HG03378 (cell line): ENCODE measurements around the gene MIER2.

Experiments
- ATAC-seq: cut with Tn5 transposase; IDR thresholded peaks from one replicate; pipeline ENCODE4 v1.9.1; 2021; ENCODE audit warnings: mild to moderate bottlenecking, moderate library complexity; ENCODE audit not compliant: unreplicated experiment

The MIER2 gene

DNA sequence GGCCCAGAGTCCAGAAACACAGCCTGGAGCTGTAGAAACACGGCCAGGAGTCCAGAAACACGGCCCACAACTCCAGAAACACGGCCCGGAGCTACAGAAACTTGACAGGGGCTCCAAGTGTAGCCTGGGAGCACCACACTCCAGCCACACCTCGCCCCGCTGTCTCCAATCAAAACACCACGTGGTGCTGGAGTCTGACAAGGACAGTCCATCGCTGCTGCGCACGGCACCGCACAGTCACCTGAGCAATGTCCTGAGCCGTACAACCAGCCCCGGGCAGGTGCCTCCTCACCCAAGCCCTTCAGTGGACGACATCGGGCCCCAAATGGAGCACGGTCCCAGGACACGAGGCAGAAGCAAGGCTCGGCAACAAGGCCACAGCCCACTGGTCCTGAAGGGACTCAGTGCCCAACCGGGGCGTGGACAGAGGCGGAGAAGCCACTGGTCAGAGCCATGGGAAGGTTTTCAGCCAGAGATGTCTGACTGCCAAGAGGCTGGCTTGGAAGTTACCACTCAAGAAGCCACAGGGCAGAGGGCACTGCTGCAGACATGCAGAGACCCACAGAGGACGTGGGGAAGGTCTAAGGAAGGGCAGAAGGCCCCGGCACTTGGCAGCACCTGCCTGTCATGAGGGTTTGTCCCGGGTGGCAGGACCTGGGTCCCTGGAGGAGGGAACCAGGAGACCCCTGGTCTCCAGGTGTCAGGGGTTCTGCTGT is 33.7 kb downstream of the MIER2 start:
- ATAC-seq = no peak

DNA sequence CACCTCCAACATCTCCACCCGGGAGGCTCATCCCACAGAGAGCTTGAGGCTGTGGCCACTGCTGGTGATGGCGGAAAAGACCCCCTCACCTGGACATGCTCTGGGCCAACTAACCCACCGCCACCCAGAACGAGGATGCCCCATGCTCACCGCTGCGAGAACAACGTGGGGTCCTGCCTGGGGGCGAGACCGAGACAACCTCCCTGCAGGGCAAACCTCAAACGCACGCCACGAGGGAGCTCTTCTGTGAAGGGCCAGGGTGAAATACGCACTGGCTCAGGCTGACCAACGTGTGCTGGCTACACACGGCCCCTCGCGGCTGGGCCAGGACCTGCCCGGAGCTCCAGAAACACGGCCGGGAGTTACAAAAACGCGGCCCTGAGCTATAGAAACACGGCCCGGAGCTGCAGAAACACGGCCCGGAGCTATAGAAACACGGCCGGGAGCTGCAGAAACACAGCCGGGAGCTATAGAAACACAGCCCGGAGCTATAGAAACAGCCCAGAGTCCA is 34.4 kb downstream of the MIER2 start:
- ATAC-seq = no peak

DNA sequence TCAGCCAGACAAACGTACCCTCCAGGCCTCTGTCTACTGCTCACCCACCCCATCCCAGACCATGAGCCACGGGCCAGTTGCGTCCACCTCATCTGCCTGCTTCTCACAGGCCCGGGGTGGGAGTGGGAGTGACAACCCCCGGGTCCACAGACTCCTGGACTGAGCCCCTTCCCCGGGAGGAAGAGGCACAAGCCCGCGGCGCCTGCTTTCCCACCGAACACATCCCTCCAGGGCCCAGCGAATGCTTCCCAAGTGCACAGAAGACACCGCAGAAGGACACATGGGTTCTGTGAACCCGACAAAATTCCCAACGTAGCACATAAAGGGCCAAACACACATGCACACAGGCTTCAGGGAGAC is 35.4 kb downstream of the MIER2 start:
- ATAC-seq = no peak

DNA sequence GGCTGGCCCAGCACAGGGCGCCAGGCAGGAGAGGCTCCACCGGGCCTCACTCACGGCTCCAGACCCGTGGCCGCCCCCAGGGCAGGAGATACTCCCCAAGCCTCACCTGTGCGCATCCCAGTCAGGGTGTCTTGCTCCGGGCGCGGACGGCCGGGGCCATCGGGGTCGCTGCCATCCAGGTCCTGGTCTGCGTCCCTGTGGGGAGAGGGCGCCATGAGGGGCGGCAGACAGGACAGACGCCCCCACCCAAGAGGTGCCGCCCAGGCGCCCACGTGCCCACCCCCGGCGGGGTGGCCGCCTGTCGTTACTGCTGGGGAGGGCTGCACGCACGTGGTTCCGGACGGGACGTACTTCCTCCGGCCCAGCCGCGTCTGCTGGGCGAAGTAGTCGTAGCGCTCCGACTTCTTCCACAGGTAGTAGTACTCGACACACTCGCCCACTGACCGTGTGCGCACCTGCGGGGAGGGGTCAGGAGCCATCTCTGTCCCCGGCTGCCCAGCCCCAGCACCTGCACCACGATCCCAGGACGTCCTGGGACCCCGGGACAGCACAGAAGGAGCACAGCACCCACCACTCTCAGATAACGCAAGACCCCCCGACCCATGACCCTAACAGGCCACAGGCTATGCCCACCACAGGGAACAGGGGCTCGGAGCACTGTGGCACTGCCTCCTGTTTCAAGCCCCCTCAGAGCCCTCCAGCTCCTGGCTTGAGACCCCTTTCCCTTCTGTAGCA is 36.0 kb downstream of the MIER2 start:
- no peak for ATAC-seq

DNA sequence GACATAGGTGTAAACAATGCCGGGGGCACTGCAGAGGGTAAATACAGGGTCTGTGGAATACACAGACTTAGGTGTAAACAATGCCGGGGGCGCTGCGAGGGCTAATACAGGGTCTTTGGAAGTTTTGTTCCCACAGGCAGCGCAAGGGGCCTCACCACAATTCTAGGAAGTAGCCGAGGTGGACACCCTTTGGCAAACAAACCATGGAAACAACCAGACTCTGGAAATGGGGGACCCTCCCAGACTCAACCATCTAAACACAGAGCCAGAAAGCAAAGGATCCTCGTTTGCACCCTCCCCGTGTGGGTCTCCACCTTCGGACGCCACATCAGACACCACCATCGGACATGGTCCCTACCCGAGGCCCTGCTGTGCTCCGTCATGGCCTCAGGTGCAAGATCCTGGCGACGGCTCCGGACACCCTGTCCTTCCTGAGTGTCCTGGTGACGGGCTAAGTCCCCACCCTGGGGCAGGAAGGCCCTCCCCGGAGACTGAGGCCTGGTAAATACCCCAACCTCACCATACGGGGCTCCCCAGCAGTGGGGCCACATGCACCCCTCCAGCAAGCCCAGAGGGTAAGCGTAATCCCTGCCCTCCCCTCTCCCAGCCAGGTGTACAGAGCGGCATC is 36.7 kb downstream of the MIER2 start:
- ATAC-seq = no peak

DNA sequence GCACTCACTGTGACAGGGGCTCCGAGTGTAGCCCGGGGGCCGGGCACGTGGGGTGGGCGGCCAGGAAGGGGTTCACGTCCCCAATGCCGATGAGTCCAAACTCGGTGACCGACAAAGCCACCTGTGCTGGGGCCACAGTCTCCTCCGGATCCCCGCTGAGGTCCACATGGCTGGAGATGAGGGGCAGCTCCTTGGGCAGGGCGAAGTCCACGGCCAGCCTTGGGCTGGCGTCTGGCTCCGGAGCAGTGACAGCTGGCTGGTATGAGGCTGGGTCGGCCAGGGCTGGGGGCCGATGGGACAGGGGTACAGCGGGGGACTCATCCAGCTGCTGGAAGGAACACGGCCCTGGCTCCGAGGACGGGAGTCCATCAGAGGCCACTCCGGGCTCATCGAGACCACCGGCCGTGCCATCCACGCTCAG is 37.5 kb downstream of the MIER2 start:
- no peak for ATAC-seq

DNA sequence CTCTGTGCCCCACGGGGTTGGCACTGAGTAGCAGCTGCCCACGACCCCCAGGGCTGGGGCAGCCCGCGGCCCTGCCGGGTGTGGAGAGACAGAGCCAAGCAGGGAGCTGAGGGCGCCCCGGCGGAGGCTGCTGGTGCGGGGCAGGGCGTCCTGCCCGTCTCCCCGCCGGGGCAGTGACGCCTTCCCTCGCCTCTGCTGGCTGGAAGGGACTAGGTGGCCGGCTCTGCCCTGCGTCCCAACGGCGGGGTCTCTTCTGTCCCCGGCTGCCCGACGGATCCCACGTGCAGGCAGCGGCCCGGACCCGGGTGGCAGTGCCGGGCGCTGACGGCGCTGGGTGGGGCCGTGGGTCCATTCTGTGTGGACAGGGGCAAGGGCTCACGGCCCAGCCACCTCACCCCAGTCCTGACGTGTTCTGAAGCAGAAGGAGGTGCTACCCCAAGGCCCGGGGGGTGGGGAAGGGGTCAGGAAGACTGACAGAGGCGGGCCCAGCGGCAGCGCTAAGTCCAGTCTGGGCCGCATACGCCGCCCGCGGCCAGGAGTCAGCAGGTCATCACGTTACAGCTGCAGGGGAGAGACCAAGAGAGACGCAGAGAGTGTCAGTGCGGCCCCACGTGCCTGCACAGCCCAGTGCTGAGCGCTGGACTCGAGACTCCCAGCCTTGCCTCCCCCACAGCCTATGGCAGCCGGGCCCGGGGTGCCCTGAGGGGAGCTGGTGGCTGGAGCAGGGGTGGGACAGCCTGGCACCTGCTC is 38.3 kb downstream of the MIER2 start:
- ATAC-seq = no peak

DNA sequence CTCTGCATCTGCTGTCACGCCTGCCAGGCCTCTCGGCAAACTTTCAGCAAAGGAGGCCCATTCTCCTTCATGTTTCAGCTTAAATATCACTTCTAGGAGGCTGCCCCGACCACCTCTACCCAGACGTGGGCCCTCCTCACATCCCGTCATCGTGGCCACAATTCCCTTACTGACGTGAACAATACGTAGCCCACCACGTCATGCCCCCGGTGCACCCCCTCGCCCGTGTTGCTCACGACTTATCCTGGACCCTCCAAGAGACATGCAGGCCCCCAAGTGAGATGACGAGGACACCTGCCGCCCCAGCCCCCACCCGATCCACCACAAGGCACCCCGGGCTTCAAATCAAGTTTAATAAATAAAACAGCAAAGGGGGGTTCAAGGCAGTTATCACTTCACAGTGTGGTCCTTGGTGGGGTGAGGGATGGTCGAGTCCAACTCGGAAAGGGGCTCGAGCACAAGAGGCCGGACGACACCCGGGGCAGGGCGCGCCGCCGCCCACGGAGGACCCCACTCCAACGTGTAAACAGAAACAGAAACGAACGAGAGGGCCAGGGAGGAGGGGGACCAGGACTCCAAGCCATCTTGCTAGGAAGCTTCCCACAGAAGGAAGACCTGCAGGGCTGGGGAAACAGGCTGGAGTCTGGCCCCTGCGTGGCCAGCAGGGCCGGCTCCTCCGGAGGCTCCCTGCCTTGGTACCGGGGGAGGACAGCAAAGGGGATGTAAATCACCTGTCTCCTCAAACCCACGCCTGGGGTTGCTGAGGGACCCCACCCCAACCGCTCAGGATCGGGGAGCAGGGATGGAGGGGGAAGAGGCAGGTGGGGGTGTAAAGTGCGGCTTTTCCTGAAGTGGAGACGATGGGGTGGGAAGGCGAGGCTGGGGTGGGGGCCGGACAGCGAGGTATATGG is 39.1 kb downstream of the MIER2 start:
- no peak for ATAC-seq

DNA sequence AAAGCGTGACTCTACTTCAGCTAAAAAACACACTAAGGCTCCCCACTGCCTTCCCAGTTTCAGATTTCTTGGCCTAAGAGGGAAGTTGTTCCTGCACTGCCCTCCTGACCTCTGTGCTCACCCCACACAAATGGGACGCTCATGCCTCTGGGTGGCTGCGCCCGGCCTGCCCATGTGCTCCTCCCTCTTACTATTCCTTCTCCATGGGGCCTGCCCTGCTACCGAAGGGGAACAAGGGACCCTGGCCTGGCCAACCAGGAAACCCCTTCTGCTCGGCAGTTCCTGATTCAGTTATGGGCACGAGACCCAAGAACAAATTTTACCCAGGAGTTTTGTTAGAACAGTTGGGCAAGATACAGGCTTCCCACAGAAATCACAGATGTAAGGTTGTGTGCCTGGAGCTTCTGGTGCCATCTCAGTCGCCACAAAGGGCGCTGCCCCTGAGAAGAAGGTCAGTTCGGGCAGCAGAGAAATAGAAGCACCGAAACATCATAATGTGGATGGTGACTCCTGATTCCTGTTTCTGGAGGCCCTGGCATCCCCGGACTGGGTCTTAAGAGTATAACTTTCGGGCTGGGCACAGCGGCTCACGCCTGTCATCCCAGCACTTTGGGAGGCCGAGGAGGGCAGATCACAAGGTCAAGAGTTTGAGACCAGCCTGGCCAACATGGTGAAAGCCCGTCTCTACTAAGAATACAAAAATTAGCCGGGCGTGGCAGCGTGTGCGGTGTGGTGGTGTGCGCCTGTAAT is 47.9 kb downstream of the MIER2 start:
- no peak for ATAC-seq

DNA sequence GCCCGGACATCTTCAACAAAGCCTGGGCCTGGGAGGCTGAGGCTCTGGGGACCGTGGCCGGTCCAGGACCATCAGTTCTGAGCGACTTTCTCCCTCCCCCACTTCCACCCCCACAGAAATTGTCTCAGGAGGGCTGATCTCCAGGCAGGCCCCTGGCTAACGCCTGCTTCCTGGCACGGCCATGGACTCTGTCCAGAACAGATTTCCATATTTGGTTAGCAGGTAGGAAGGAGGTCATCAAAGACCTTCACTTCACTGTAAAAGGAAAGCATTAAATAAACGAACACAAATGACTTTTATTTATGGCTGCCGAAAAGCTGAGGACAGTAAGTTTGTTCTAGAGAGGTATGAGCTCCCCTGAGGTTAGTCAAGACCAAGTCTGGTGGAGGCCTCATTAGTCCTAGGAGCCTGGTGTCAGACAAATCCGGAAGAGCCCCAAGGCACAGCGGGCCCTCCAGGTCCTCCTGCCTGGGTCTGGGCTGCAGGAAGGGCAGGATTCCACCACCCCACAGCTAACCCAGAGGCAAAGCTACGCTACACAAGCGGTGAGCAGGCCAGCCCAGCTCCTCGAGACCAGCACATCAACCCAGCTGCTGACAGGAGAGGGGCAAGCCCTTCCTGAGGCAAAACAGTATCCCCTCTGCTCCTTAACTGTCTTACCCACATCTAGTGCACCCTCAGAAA is 48.8 kb downstream of the MIER2 start:
- no peak for ATAC-seq

DNA sequence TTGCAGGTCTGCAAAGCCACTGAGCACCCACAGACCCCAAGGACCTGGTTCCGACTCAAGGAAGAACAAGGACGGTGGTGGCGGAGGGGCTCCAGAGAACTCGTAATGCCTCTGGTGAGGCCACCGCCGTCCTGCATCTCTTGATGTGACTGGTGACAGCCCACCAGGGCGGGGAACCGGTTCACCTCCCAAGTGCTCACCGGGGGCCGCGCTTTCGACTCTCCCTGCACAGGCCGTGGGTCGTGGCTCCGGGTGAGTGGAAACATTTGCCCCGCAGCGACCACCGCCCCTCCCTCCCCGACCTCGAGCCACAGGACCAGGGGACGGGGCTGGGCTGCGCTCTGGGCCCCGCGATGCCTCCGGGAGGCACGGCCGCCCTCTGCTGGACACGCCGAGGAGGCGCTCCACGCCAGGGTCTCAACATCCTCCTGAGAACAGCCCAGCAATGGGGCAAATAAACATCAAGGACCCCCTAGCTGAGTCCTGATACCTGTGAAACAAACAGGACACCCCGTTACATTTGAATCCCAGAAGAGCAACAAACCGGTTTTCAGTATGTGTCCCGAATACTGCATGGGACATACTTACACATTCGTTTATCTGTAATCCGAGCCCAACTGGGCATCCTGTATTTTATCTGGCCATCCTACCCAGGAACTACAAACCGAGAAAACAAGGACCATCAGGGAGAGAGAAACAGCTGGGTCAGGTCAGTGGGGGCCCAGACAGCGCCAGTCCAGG is 49.5 kb downstream of the MIER2 start:
- no peak for ATAC-seq

DNA sequence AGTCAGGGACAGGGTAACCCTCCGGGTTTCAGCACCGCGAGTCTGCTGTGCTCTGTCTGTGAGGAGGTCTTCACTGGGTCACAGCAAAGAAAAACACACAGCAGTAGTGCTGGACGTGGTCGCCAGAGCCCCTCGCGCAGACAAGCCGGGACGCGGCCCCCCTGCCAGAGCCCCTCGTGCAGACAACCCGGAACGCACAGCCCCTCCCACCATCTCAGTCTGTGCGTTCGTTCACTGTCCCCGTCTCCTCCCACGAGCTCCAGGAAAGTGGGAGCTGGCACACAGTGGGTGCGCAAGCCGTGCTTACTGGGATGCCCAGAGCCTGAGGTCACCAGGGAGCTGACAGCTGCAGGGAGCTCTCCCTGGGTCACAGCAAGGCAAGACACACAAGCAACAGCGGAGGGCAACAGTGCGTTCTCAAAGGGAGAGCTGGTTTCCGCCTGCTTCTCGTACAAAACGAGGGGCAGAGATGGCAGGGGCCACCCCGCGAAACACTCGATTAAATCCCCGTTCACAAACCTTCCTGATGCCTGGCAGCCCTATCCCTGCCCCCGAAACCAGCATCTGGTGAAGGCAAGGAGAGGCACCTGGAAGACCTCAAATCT is 50.2 kb downstream of the MIER2 start:
- ATAC-seq = no peak

DNA sequence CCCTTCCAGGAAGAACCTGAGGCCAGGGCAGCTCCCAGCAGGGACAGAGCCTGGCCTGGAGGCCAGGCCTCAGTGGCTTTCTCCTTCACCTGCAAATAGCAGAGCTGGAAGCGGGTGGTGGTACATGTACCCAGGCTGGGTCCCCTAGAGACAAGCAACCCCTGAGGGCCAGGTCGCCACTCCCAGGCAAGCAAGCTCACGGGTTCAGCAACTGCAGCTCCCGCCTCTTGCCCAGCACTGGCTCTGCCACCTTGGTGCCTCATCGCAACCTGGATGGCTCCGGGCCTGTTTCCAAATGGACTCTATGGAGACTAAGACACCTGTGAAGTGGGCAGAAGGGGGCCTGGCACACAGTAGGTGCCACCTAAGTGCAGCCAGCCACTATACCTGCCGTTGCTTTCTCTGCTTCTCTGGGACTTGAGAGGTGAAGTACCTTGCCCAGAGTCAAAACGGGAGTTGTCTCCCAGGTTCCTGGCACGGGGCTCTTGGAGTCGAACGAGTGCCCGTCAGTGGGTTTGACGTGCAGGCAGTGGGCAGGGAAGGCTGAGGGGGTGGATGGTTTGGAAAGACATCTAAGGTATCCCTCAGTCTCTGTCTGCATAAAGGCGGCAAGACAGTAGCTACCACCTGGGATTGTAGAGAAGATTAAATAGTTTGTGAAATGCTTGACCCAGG is 51.0 kb downstream of the MIER2 start:
- ATAC-seq = no peak

DNA sequence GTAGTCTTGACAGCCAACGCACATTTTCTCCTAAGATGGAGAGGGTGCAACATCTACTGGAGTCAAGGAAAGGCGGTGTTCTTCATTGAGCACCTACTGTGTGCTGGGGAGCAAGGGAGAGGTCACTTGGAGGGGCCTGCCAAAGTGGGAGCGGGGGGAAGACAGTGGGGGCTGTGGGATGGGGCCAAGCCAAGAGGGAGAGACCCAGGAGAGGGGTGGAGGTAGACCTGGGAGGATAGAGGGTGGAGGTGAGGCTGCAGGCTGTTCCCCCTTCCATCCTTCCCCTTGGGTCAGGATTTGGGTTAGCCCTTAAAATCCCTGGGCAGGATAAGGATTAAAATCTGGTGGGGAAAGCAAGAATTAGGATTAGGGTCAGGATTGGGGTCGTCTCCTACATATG is 51.6 kb downstream of the MIER2 start:
- ATAC-seq = no peak

DNA sequence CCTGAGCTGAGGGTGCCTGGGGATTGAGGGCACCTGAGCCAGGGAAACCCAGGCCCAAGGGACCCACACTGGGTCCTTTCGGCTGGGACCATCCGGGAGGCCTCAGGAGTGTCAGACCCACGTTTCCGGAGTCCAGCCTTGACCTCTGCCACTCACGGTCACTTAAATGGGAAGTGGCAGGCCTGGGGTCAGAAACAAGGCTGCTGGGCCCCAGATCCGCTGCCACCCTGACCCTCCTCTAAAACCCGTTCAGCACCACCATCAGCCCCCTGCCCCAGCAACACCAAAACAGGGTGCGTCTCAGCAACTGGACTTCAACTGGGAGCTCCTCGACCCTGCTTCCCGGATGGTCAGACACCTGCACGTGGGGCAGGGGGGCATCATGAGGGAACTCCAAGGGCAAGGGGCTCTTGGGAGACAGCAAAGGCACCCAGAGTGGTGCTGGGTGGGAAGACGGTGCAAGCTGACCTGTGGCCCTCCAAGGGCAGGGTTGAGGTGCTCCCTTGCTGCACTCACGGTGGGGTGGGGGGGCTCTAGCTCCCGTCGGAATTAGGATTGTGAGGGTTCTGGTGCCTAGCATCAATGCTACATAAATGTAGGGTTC is 52.2 kb downstream of the MIER2 start:
- no peak for ATAC-seq

DNA sequence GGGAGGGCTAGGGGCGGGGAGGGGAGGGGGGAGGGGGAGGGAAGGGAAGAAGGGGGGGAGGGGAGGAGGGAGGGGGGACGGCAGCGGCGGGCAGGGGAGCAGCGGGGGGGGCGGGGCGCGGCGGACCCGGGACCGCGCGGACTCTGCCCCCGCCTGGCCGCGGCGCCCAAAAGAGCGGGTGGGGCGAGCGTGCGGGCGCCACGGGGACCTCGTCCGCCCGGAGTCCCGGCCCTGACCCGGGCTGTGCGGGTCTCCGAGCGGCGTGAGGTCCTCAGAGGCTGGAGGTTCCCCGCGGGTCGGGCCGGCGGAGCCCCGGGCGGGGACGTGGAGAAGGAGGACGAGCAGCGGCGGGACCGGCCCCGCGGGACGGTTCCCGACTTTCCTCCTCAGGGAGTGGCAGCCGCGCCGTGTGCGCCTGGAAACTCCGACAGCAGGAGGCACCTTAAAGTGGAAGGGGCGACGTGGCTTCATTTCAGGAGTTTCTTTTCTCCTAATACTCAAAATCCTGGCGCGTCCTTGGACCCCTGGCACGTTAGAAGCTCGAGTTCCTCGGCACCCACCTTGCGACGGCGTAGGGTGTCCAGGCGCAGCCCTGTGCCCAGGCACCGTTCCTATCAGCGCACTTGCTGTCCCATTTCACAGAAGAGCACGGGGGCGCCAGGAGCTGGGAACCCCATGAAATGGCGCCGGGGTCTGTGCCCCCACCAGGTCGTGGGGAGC is 52.9 kb downstream of the MIER2 start:
- ATAC-seq = no peak
